Cerebellar cortex (tissue), 1 donor: ENCODE measurements around the gene SYT9.

ENCODE experiments used
- DNase-seq: peaks from one replicate; pipeline ENCODE4 v3.0.0-alpha.2; 2015; ENCODE audit warnings: low spot score

Gene SYT9

DNA sequence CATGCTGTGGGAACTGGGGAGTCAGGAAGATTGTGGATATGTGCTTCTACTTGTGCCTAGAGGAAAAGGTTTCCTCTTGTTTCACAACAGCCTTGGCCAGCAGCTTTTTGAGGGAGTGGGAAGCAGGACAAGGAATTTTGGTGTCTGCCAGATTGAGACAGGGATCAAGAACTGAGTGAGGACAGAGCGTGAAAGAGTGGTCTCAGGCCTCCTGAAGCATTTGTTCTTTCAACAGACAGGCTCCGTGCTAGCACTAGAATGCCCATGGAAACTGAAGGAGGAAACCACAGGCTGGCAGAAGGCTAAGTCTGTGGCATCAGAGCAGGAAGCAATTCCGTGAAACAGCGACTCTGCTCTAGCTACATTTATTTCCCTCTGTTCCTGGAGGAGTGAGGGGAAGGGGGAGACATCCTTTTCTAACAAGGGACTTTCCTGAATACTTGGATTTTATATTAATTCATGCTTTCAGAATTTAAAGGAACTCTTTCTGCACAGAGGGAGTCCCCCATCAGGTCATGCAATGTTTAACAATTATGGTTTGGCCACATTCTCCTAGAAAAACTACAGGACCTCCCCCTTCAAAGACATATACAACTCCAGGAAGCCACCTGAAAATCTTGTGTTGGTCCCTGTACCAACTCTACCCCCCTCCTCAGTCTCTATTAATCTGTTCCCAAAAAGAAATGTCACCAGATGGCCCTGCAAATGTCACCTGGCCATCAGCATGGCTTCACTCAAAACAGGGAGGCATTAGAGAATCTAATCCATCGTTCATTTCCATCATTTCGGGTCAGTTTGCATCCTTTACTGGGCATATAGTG lies 96.1 kb downstream of the SYT9 start:
- DNase-seq: peak; percentile 84

DNA sequence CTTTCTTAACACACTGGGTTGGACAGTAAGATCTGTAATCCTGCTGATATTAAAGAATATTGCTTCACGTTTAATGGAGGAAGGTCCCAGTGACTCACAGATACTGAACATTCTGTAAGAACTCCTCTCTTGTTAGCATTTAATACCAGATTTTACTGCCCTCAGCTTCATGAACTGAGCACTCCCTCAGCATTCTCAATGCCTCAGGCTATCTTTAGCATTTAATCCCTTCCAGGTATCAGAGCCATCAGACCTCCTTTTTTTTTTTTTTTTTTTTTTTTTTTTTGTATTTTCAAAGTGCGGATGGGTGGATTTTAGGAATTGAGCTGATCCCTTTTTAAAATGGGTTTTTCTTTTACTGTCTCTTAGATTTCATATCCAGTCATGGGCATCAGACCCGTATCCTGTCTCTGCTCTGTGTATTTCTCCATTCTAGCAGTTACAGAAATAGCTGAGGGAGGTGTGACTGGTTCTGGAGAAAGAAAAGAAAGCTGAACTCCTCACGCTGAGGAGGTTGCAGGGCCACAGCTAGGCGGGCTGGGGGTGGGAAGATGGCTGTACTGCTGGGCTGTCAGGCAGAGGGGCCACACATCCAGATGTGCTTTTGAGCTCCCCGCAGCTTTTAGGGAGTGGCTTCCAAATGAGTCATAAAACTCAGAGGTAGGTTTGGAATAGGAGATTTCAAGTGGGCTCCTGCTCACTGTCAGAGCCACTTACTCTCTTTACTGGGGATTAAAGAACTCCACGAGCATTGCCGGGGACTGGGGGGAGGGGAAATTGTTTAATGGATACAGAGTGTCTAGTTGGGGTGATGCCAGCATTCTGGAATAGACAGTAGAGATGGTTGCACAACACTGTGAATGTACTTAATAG lies 97.0 kb downstream of the SYT9 start:
- peak; percentile 84 for DNase-seq

DNA sequence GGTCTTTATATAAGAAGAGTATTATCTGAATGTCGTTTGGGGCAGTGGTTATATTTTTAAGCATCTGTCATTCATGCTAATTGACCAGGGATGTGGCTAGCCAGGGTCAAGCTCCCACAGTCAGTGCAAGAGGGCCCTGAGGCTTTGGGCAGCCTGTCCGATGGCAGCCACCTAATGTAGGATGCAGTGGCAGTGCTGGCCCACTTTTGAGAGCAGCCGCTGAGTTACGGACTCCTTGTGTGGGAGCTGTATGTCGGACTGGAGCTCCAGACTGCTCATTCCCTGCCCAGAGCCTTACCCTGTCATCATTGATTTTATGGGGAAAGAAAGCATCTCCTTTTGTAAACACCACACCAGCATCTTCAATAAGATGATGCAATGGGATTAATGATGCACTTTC lies 99.5 kb downstream of the SYT9 start:
- DNase-seq: peak; percentile 64

DNA sequence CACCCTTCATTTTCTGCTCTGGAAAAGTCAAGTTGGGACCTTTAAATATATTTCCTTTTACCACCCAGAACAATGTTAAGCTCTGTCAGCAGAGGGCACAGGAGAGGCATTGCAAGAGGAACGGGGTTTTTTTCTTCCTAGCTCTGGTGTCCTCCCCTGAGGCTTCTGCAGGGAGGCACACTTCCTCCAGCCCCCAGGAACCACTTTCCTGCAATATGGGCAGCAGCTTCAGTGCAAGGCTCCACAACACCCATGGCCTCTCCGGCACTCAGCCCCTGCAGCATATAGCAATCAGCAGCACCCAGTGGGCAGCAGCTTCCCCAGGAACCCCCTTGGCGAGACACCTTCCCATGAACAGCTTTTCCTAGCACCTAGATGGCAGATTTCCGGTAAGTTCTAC lies 101.4 kb downstream of the SYT9 start:
- no peak for DNase-seq

DNA sequence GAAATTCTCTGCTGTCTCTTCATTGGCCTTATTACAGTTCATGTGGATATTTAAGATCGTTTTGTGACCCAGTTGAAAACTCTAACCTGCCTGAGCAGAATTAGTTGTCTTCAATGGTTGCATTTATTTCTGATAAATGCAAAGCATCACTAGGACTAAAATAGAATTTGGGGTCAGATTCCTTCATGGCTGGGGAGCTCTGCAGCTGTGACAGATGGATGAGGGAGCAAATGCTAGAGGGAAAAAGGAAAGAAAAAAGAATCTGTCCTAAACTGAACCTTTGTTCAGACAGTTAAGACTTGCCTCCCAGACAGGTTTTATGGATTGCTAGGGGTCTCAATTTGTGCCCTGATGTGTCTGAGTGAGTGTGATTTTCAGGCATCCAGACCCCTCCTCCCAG lies 113.0 kb downstream of the SYT9 start:
- DNase-seq: peak; percentile 66

DNA sequence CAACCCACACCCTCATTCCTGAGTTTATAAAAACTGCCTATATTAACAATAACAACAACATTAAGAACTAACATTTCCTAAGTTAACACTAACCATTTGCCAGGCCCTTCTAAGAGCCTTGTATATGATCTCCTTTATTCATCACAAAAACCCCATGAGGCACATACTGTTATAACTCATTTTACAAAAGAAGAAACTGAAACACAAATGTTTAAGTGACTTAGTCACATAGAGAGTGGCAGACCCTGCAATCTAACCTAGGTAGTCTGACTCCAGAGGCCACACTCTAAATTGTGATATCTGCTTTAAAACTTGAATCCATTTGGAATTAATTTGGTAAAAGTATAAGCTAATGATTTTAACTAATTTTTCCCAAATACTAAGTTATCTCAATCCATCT lies 116.1 kb downstream of the SYT9 start:
- no peak for DNase-seq

DNA sequence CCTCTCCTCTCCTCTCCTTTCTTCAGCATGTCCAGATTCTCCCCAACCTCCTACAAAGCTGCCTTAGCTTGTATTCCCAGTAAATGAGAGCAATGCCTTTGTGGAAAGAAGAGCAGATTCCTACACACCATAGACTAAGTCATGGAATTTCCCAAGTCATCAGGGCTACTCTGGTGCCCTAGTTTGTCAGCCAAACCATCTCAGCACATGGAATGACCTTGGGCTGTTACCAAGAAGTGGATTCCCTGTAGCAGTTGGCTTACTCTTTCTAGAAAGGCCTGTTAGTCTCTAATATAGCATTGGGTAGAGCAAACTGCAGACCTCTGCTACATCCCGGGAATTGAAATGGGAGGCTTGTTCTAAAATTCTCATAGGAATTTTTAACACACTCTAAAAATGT lies 124.7 kb downstream of the SYT9 start:
- DNase-seq: peak; percentile 84

DNA sequence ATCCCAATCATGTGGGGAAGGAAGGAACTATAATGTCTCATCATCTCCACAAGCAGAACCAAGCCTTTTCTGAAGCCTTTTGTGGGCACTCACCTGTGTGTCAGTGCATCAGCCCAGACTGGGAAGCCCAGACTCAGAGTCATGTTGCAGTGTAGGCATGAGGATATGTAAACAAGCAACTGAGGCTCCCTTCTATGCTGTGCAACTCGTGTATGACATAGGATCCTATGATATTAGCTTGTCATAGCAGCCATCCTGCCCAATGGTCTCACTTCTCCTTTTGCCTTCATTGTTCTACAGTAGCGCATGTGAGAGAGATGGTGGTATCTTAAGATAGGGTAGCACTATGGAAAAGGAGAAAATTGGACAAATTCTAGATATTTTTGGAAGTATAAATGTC lies 130.2 kb downstream of the SYT9 start:
- no peak for DNase-seq

DNA sequence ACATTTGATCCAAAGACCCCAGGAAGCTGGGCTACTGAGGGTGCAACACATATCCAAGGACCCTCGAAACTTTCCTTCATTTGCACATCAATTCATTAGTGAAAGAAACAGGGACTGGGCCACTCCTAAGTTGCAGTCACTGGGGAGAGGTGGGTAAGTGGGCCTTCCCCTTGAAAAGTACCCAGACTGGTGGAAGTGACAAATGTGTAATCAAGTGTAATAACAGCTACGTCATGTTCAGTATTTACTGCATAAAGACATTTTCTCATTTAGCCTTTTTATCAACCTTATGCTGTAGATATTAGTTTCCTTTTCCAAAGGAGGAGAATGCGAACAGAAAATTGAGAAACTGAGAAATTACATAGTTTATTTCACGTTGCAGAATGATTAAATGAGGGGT lies 131.7 kb downstream of the SYT9 start:
- DNase-seq: no peak

DNA sequence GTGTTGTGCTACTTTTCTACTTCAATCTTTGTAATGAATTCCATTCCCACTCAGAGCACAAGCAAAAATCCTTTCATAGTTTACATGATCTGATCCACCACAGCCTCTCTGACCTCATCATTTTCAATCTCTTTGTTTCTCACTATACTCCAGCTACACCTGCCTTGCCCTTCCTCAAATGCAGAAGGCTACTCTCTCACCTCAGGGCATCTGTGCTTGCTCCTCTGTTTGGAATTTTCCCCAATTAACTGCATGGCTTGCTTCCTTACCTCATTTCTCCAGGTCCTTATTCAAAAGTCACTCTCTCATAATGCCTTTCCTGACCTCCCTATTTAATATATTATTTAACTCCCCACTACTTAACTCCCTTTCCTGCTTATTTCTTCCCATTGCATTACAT lies 133.0 kb downstream of the SYT9 start:
- peak; percentile 44 for DNase-seq

DNA sequence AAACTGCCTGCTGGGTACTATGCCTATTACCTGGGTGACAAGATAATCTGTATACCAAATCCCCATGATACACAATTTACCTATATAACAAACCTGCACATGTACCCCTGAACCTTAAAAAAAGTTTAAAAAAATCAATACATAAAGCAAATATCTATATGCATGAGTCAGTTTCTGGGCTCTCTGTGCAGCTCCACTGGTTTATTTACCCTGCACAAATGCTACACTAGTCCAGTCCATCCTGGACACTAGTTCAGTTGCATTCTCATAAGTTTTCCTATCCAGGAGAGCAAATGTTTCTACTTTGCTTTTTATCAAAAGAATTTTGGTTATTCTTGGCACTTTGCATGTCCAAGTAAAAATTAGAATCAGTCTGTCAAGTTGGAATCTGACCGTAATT lies 133.8 kb downstream of the SYT9 start:
- no peak for DNase-seq

DNA sequence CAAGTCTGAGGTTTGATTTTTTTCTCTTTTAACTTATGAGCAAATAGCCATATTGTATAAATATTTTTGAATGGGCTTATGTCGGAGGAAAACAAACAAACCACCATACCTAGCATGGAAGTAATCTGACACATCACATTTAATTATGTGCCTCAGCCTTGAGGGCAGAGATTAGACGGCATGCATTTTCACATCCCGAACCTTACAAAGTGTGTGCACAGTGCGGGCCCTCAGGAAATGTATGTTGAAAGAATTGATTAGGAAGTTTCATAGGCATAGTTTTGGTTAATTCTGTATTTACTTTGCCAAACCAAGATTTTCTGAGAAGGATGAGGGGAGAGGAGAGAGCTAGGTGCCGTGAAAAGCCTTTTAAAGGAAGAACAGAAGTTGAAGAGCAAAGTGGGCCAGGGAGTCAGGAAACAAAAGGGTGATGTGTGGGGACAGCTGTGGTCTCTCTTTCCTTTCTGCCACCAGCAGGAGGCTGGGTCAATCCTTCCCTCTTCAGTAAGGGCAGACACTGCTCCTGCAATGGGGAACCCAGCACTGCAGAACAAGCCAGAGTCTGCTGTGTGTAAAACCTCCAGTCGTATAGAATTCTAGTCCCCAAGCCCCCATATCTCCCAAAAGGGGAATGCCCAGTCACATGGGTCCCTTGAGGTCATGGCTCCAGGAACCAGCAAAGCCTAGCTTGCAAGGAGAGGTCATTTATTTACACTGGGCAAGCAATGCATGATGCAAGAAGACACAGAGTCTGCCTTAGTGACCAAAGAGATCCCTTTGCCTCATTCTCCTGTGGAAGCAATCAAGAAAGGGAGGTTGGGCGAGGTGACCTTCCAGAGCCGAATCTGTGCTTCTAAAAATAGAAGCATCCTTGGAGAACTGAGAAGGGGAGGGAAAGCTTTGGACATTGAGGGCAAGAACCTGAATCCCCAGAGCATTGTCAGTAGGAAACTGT lies 162.5 kb downstream of the SYT9 start:
- peak; percentile 62 for DNase-seq

DNA sequence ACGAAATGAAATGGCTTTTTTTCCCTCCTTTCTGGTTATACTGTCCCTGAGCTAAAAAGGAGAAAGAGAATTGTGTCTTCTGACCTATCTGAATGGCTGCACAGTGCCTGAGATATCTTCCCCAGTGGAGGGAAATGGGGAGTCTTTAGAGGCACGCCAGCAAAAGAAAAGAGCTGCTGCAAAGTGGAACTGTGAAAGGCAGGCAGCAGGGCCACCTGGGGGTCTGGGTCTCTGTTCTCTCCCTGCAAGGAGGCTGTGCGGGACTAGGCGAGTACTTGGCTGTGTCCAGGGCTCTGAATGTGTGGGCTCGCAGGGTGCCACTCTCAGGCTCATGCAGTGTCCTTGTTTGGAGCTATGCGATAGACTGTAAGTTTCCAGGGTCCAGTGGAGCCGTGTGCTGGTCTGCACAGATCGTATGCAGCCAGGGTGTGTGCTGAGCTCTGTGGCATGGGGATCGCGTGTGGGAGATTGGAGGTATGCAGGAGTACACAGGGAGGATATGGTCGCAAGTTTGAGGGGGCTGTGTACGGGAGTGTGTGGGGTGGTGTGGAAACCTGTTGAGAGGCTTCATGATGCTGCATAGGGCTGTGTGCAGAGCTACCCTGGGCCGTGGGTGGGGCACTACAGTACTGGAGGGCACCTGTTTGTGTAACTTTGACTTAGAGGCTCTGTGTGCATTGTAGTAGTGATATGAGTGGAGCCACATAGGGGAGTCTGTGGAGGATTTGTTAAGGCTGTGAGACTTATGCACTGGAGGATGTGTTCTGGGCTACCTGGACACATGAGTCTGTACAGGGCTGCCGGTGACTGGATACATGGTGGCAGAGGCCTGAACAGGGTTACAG lies 163.5 kb downstream of the SYT9 start:
- peak; percentile 51 for DNase-seq

DNA sequence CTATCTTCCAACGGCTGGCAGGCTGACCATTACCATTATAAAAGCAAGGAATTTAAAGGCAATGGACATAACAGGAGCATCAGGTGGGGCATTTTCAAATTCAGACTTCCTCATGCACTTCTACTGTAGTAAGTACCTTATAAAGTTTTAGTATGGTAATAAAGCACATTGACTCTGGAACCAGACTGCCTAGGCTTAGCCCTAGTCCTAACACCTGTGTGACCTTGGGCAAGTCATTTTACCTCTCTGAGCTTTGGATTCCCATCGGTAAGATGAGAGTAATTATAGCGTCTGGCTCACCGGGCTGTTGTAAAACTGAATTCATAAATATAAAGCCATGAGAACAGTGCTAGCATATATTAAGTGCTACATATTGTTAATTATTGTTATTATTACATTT lies 164.4 kb downstream of the SYT9 start:
- no peak for DNase-seq

DNA sequence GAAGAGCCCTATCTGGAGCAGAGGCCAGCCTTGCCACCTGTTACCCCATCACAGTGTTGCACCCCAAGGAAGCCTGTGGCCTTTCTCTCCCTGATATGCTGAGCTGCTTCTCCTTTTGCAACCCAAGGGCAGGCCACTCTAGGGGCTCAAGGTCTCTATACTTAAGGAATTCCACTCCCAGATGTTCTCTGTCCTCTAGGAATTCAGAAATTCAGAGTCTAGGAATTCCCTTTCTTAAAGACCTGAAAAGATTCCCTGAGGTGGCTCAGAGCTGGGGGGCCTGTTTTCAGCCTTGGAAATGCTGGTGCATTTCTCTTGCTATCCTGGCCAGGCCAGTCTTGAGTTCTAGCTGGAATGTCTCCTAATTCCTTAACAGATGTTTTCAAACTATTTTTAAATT lies 165.6 kb downstream of the SYT9 start:
- no peak for DNase-seq

DNA sequence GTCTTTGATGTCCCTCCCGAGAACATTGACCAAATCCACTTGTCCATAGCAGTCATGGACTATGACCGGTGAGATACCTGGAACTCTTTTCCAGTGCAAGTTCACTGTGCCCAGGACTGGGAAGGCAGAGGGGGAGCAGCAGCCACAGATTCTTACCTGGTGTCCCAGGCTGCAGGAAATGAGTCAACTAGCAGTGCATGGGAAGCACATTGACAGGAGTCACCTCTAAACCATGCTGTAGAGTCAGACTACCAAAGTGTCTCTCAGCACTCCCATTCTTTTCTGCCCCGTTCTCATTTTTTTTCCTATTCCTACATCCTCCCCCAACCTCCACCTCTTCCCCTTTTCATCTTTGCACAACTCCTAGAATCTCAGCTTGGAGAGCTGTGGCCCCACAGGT lies 166.4 kb downstream of the SYT9 start:
- no peak for DNase-seq

DNA sequence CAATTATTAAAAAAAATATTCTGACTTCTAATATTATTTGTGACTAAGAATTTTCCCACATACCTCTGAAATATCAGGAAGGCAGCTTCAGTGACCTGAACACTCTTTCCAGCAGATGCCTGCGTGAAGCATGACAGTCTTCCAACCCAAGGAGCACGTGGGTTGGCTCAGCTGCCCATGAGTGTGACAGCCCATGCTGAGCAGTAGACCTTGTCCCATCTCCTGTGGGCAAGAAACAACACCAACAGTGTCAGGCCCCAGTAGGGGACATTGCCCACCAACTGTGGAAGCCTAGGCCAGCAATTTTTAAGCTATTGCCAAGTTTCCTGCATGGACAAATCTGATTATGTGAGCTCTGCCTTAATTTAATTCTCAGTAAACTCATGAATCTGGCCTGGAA lies 167.2 kb downstream of the SYT9 start:
- DNase-seq: peak; percentile 97

DNA sequence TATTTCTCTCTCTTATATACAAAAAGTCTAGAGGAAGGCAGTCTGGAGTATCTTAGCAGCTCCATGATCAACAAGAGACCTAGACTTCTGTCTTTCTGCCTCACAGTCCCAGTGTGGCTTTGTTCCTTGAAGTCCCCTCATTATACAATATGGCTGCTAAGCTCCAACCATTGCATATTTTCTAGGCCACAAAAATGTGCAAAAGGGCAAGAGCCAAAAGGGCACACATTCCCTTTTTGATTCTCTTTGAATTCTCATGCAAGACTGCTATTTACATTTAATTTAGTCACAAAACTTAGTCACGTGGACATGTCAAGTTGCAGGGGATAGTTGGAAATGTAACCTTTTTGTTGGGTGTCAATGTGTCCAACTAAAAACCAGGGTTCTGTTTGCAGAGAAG lies 169.4 kb downstream of the SYT9 start:
- DNase-seq: no peak

DNA sequence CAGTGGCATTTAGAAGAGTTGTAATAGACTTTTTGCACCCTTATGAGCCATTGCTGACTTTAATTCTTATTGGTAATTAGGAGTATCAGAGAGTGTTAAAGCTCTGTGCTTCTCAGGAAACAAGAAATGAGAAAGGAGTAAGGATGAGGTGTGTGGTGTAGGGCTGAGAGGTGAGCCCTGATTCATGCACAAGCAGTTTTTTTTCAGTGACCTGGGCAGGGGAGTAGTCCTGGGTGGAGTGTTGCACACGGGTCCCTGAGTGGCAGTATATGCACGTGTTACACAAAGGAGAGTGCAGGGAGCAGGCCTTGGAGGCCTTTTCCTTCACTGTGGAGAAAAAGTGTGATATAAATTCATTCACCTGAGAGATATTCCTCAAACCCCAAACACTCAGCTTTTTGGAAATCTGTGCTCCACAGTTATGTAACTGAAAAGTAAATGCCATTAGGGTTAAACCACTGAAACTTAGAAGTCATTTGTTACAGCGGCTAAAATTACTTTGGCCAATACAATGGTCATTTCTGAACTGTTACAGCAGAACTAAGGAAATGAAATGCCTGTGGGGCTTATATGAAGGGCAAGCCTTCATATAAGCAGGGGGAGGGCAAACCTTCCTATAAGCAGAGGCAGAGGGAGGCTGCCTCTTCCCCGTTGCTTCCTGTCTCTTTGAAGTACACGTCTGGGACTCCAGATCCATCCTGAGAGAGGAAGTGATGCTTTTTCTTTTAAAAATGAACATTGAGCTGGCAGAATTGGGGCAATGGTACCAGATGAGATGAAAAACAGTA lies 171.0 kb downstream of the SYT9 start:
- DNase-seq: no peak

DNA sequence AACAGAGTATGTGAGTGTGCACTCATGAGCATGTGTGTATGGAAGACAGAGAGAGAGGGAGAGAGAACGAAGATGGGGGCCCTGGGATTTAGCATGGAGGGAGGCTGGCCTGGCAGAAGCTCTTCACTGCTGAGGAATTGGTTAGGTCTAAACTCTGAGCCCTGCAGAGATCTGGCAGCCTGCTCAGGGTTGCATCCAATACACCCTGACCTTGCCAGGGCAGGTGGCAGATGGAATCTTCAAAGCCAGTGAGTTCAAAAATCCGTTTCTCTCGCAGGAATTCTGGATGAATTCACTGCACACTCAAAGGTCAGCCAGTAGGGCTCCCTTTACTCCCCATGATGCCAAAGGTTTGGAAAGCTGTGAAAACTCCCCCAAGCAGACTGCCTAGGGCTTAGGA lies 172.2 kb downstream of the SYT9 start:
- DNase-seq: peak; percentile 96
